NCI-H510A treated with DMSO at 0.1 percent for 48 hours (cell line): ENCODE data around the gene SNX33.
"Not testable (repeated sequence)": the region's sequence is repeated elsewhere in the genome, so short reads cannot be mapped to it uniquely, and the experiment has no call there.

Experiments used
- DNase-seq: peaks from one replicate; lab custom pipeline; 2025; lab: John Stamatoyannopoulos, UW

The SNX33 gene

DNA sequence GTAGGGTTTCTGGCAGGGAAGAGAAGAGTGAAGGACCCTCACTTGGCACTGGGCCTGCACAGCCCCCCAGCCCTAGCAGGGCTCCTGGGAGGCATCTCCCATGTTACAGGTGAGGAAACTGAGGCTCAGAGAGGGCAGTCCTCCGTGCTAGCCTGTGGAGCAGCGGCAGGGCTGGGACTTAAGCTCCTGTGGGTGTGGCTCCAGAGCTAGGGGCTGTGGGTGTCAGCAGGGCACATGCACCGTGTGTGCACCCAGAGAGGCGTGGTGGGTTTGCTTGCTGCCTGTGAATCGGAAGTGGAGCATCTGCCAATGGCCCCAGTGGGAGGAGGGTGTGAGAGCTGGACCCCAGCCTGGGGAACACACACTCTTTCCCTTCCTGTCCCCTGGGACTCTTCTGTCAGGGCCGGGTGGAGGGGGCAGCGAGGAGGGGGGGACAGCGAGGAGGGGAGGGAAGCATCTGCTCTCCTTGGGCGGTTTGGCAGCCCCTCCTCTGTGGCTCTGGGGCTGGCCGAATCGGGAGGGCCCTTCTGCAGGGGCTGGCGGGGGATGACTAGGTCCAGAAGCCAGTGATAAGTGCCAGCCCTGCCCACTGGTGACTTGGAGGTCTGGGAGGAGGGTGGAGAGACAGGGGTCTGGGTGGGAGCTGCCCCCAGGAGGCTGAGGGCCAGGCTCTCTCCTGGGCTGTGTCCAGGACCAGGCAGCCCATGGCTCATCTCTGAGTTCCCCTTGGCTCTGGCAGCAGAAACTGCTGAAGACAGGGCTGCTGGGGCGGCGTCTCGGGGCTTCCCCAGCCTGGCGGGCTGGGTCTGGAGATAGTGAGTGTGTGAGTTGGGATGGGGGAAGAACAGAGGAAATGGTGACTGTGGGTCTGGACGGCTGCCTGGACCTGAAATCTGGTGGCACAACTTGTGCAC is 52.5 kb downstream of the SNX33 start:
- not testable (repeated sequence) for DNase-seq

DNA sequence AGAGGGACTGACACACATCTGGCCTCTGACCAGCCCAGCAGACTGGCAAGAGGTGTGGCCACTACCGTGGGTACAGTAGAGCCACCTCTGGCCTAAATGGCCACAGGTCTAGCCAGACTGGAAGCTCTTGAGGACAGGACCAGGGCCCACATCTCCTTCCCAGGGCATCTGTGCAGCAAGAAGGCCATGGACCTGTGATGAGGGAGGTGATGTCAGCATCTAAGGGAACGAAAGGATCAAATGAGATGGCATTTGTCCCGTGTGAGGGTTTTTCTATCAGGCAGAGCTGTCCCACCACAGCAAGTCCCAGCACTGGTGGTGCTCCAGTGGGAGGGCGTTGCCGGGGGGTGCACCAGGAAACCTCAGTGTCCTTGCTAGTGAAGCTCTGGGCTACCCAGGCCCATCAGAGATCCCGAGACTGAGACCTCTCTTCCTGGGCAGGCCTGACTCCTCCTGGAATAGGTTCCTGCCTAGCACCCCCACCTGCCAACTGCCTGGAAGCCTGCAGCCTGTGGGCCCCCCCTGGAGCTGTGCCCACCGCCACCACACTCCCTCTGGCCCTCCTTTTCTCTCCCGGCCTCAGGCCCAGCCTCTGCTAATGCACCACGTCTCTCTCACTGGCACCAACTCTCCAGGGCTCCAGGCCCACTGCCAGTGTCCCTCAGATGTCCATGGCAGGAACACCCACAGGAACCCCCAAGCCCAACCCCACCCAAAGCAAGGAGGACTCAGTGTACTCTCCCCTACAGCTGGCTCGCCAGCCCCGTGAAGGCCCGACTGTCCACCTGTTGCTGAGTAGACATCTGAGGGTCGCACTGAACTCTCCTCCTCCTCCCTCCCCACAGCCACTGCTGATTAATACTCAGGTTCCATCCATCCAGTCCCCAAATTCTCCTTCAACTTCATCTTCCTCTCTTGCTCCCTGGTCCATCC is 53.6 kb downstream of the SNX33 start:
- not testable (repeated sequence) for DNase-seq

DNA sequence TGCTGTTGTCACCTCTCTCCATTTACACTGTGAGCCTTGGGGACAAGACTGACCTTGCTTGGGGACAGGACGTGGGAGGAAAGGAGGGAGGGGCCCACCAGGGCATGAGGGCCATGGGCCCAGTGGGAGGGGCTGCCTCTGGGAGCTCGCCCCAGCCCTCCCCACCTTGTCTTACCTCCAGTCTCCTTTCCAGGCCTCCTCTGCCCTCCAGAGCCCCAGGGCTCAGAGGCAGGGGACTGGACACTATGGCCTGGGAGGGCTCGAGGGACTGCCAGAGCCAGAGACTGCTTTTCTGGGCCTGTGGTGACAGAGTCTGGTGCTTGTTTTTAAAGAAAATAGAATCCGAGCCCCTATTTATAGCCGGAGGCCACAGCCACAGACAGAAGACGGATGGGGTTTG is 54.7 kb downstream of the SNX33 start:
- no peak for DNase-seq

DNA sequence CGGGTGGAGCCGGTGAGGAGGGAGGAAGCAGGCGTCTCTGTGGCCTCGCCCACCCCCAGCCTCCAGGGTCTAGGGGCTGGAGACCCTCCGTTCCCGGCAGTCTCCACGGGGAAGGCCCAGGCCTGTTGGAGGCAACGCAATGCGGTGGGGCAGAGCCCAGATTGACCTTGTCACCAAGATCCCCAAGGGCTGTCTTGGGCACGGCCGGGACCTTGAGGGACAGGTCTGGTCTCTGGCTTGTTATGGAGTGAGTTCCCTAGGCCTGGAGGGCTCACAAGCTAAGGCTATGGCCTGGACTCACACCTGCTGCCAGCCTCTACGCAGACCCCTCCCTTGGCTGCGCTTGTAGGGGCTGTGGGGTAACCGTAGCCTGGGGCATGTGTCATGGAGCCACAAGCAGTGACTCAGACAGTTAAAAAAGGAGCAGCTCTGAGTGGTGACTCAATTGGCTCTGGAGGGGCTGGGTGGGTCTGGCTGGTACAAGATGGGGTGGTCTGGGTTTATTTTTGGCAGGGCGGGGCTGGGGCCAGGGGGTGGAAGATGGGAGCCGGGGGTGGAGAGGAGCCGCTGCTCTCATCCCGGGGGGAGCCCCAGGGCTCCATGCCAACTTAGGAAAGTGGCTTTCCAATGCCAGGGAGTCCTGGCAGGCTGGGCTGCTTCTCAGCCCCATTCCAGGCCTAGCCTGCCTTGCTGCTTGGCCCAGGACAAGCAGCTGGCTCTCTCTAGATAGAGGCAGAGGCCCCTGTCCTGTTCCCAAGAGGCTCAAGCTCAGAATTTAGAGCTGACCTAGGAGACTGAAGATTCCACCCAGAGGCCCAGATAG is 55.9 kb downstream of the SNX33 start:
- DNase-seq = not testable (repeated sequence)

DNA sequence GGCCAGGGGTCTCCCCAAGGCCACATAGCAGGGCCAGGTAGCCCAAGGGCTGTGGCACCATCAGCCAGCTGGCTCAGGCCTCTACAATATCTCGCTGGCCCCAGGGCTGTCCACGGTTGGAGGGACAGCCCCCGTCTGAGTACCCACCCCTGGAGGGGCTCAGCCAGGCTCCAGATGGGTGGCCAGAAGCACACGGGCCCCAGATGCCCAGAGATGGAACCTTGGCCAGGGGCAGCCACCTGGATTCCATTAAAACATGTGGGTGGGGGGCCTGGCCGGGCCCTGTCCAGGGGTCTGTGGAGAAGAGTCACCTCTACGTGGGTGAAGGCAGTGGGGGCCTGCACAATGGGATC is 56.5 kb downstream of the SNX33 start:
- DNase-seq = no peak

DNA sequence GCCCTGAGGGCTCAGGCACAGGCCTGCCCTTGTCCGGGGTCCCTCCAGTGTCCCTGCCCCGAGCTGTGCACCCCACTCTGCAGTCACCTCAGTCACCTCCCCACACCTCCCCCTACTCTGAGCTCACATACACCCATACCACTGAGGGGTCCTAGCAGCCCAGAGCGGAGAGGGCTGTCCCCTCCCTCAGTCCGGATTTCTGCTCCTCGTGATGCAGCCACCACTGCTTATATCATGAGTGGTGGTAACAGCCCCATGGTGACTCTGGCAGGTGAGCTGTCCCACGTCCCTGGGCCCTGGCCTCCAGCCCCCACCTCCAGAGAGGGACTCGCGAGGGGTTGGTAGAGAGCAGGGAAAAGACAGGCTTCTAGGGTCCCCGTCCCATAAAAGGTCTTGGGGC is 56.9 kb downstream of the SNX33 start:
- no peak for DNase-seq

DNA sequence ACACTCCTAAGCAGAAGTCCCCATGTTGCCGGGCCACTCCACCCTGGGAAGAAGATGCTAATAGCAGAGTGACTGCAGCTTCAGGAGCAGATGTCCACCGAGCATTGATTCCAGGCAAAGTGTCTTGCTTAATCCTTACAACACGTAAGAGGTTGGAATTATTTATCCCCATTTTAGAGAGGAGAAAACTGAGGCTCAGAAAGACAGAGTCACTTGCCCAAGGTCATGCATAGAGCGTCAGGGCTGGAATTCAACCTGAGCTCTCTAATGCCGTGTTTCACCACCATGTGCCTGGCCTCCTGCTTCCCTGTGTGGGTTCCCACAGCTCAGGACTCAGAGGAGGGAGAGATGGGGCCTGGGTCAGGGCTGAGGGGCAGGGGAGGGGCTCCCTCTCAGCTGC is 57.7 kb downstream of the SNX33 start:
- DNase-seq = not testable (repeated sequence)

DNA sequence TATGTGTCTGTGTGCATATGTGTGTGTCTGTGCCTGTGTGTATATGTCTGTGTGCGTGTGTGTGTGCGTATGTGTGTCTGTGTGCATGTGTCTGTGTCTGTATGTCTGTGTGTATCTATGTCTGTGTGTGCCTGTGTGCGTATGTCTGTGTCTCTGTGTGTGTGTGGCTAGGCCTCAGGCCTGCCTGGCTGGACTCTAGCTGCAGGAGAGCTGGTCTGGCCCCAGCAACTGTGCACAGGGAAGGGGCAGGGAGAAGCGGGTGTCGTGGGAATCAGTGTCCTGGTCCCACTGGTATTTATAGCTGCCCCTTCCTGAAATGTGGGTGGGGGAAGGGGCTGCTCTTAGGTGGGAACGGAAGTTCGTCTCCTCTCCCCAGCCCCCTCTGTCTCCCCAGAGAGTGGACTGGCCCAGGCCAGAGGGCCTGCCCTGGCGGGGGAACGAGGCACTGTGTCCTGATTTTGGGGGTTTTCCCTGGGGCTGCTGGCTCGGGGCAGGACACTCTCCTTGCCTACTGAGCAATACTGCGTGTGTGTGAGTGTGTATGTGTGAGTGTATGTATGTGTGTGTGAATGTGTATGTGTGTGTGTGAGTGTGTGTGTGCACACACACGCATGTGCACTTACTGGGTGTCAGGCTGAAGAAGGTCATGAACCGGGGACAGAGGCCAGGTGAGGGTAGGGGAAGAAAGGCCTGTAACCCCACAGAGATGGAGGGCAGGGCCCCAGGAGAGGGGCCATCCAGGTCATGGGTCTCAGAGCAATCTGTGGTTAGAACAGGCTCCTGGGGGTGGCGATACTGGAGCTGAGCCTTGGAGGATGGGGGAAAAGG is 58.4 kb downstream of the SNX33 start:
- DNase-seq = no peak

DNA sequence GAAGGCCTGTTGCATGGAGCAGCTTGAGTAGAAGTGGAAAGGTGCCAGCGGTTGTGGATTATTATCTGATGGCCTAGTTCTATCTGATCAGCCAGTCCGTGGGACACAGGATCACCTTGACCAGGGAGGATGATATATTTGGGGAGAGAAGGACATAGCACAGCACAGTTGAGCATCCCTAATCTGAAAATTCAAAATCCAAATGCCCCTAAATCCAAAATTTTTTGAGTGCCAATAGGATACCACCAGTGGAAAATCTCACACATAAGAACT is 58.9 kb downstream of the SNX33 start:
- DNase-seq = no peak

DNA sequence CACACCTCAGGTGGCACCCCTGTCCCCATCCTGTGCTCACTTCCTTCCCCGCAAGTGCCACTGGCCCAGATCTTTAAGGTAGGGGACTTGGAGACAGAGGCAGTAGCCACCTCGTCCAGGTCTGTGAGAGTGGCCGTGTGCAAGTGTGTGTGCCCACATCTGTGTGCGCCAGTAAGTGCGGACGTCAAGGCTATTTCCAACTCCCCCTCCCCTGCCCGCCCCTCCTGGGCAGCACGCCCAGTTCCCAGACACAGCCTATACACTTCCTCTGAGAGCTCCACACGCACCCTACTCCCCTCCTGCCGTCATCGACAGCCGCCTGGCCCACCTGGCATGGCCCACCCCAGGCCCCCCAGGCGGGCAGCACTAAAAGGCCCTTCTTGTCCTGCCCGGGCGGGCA is 61.7 kb downstream of the SNX33 start:
- not testable (repeated sequence) for DNase-seq

DNA sequence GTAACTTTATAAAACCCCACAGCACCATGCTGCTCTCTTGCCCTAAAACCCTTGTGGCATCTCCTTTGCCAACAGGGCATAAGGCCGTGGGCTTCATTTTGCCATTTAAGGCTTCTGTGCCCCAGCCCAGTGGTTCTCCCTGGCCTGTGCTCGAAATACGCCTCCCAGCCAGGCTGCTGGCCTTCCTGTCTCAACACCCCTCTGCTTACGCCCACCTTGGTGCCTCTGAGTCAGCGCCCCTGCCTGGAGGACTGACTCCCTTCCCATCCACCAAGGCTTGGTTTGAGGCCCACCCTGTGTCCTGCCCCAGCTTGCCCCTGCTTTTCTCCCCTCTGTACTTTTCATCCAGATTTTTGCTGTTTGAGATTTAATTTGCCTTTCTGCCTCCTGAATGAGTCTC is 63.2 kb downstream of the SNX33 start:
- DNase-seq = not testable (repeated sequence)

DNA sequence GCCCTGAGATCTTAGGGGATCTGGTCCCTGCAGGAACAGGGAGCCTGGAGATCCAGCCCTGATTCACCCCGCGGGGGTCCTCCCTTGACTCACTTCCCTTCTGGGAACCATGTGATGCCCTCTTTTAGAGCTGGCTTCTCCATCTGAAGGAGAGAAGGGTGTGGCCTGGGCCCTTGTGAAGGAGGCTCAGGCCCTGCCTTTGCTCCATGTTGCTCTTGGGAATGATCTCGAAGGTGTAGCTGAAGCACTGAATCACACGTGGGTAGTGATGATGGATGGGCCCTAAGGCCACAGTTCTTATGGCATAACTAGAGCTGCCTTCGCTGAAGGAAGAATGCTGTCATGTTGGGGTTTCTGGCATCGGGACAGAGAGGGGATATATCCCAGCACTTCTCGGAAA is 63.8 kb downstream of the SNX33 start:
- not testable (repeated sequence) for DNase-seq
